Mononuclear cell (primary cell): ENCODE results near the gene CDYL2. TPM values are rescaled to one million over a fixed set of nuclear protein-coding genes. Genes with fewer than 3 reads are reported as not detected.
A peak's percentile ranks its signal among the peaks of the same experiment; 100 is the strongest.
"Not testable (repeated sequence)": the region's sequence is repeated elsewhere in the genome, so short reads cannot be mapped to it uniquely, and the experiment has no call there.

Source experiments
- H3K27me3 ChIP-seq: 2 replicates; pipeline ENCODE4 v1.6.0; 2011; ENCODE audit warnings: low read length, control low read depth; ENCODE audit not compliant: insufficient read depth
- H3K4me1 ChIP-seq: 2 replicates; pipeline ENCODE4 v1.5.1; 2011; ENCODE audit warnings: mild to moderate bottlenecking, low read length, control low read depth; ENCODE audit not compliant: insufficient read depth
- H3K4me3 ChIP-seq: 2 replicates; pipeline ENCODE4 v1.5.1; 2011; ENCODE audit warnings: mild to moderate bottlenecking, low read length, moderate library complexity
- H3K9me3 ChIP-seq: 2 replicates; pipeline ENCODE4 v1.5.1; 2011; ENCODE audit warnings: low read depth, mild to moderate bottlenecking, control low read depth, low read length
- total RNA-seq: library from RNA; depleted of rRNA; stranded (reverse); fragments of >200 nt; gene quantifications from one replicate; pipeline ENCODE4 v1.2.3, GENCODE V29; 2012

The CDYL2 gene
- total RNA-seq, 1 donor: 8.2 TPM

DNA sequence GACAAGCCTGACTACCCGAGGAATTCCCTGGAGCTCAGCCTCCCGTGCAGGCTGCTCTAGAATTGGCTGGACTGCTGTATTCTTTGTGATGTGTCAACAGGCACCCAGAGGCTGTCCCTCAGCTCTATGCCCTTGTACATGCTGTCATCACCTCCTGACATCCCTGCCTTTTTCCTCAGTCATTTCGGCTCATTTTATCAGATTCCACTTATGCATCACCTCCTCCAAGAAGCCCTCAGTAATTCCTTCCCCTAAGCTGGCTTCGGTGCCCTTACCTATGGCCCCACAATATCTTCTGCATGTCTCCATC is 137.2 kb downstream of the CDYL2 start:
- peaks cover 19% of the 10 kb centered on the region for H3K4me1 ChIP-seq
- H3K9me3 ChIP-seq: no peaks in the 10 kb centered on the region
- no peaks in the 10 kb centered on the region for H3K27me3 ChIP-seq
- H3K4me3 ChIP-seq: no peak overlapping the region

DNA sequence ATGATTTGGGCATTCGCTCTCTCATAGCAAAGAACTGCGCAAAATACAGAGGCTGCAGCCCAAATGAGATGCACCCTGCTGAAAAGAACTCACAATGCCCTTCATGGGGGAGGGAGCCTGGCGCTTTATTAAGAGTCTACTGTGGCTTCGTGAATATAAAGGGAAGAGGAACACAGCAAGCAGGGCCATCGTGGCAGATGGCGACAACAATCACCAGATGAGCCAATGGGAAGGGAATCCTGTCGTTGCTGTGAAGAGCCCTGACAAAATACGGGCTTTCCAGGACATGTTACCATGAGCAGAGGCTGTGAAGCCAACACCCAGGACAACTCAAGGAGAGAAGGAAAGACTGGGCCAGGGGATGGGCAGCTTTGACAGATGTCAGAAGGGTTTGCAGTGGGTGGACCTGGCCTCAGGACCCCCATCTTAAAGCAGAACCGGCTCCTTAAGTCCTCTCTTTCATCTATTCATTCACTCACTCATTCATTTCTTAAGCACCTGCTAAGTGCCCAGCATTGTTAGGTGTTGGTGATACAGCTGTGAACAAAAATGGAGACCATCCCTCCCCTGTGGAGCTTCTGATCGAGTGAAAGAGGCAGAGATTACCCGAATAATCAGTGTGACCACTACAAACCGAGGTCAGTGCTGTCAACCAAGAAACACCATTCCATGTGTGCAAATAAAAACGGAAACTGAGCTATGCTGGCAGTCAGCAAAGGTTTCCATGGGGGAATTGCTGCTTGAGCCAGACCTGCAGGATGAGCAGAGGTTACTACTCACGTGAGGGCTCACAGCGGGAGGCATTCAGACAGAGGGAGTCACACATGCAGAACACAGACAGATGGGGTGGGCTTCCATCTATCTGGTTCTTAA is 137.8 kb downstream of the CDYL2 start:
- no peaks in the 10 kb centered on the region for H3K27me3 ChIP-seq
- H3K9me3 ChIP-seq: no peaks in the 10 kb centered on the region
- no peak overlapping the region for H3K4me3 ChIP-seq
- peaks cover 17% of the 10 kb centered on the region for H3K4me1 ChIP-seq

GRCh38 chr16:80665356-80665755 is 139.0 kb downstream of the CDYL2 start:
- Histone ChIP-seq H3K9me3 (peaks cover 4% of the 10 kb centered on the region), H3K4me3 (no peak overlapping the region), H3K4me1 (peaks cover 4% of the 10 kb centered on the region), H3K27me3 (no peaks in the 10 kb centered on the region)

DNA sequence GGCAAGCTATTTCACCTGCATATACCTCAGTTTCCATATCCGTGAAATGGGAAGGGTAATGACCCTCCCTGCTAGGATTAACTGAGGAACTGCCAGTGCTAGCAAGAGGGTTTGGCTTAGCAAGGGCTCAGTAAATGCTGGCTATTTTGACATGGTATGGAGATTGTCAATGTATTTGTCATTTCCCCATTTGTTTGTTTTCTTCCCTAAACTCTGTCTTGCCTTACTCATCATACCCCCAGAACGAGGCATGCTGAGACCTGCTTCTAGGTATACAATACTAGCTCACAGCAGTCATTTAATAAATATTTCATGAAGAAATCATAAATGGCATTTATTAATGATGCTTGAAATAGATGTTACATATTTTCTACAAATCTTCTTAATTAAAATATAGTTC is 139.6 kb downstream of the CDYL2 start:
- H3K4me3 ChIP-seq: no peak overlapping the region
- H3K27me3 ChIP-seq: no peaks in the 10 kb centered on the region
- peaks cover 7% of the 10 kb centered on the region for H3K9me3 ChIP-seq
- peaks cover 4% of the 10 kb centered on the region for H3K4me1 ChIP-seq

- H3K4me1 ChIP-seq: peaks cover 4% of the 10 kb centered on the region
- no peaks in the 10 kb centered on the region for H3K27me3 ChIP-seq
- no peak overlapping the region for H3K4me3 ChIP-seq
- H3K9me3 ChIP-seq: peaks cover 7% of the 10 kb centered on the region
Measured at GRCh38 chr16:80664226-80664625, 140.2 kb downstream of the CDYL2 start.

DNA sequence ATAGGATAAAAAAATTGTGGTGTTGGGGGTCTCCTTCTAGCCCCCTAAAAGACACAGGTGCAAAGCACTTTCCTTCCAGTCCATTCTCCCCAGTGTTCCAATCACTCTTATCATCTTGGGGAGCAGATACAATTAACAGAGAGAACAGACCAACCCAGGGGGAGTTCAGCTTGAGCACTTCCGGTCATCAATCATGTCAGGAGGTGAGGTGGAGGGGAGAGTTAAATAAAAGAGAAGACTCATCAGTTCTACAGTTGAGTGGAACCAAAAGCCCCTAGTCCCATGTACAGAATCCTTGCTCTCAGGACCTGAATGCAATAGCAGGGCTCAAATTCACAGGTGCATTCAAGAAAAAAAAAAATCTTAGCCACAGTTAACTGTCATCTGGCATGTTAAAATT is 141.3 kb downstream of the CDYL2 start:
- no peaks in the 10 kb centered on the region for H3K27me3 ChIP-seq
- H3K4me3 ChIP-seq: no peak overlapping the region
- peaks cover 4% of the 10 kb centered on the region for H3K4me1 ChIP-seq
- peaks cover 7% of the 10 kb centered on the region for H3K9me3 ChIP-seq

DNA sequence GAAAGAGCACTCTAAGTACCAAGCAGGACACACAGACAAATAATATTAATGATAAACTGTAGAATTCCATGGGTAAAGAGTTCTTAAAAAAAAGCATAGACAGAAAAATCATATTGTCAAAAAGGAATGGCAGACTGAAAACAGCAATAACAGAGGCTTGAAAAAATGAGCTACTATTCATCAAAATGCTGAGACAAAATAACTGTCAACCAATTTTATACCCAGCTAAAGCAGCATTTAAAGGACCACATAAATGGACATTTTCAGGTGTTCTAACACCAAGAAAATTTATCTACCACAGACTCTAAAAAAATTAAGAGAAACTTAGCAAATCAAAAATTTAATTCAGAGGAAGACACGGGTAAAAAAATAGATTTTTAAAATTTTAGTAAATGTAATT is 144.5 kb downstream of the CDYL2 start:
- Histone ChIP-seq H3K9me3 (peaks cover 7% of the 10 kb centered on the region), H3K27me3 (no peaks in the 10 kb centered on the region), H3K4me3 (no peak overlapping the region), H3K4me1 (peaks cover 11% of the 10 kb centered on the region)

GRCh38 chr16:80656711-80657150 is 147.7 kb downstream of the CDYL2 start:
- Histone ChIP-seq H3K4me1 (peaks cover 7% of the 10 kb centered on the region), H3K27me3 (no peaks in the 10 kb centered on the region), H3K4me3 (peak overlapping the region; percentile 17)

GRCh38 chr16:80656161-80656560 is 148.2 kb downstream of the CDYL2 start:
- peaks cover 7% of the 10 kb centered on the region for H3K9me3 ChIP-seq
- H3K4me3 ChIP-seq: no peak overlapping the region
- peaks cover 7% of the 10 kb centered on the region for H3K4me1 ChIP-seq
- H3K27me3 ChIP-seq: no peaks in the 10 kb centered on the region

More at GRCh38 chr16:80656711-80657150, 147.7 kb downstream of the CDYL2 start:
- peaks cover 7% of the 10 kb centered on the region for H3K9me3 ChIP-seq

DNA sequence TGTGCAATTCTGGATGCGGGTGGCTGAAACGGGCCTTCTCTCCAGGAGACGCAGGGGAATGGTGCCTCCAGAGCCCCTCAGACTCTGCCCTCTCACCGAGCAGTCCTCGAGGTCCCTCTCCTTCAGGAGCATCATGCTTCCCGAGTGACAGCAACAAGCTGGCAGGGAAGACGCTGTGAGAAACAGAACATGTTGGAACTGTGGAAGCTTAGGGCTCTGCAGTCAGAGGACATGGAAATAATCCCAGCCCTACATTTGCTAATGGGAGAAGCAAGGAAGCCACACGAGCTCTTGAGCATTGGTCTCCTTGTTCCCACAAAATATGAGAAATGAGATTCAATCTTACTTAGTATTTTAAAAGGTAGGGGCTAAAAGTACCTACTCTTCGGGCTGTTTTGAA is 148.6 kb downstream of the CDYL2 start:
- H3K27me3 ChIP-seq: no peaks in the 10 kb centered on the region
- H3K4me1 ChIP-seq: peaks cover 9% of the 10 kb centered on the region
- peaks cover 7% of the 10 kb centered on the region for H3K9me3 ChIP-seq
- H3K4me3 ChIP-seq: no peak overlapping the region

DNA sequence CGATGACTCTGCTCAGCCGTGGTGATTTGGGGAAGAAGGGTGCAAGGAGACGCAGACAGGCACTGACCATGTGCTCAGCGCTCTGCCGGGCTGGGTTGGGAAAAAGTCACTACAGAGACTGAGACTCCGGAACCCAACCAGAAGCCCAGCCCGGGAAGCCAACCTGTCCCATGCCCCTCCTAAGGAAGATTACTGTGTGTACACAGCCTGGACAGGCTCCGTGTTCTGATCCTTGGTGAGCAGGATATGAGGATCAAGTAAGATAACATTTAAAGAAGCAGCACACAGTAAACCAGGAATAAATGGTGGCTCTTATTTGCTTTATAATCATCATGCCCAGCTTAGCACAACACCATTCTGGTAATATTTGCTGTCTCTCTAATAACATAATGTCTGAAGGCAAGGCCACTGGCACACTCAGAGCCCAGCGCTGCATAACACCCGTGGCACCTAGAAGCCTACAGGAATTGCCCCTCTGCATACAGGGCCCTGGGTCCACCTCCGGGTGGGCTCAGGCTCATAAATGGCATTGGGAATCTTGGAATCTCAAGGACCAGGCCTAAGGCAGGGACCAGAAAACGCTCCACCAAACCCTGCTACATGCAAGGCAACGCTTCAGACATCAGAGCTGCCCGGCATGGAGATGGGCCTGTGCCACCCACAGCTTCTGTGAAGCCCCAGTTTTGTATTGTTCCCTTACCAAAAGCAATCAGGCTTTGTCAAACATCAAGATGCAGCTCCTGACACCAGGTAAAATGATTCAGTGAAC is 150.1 kb downstream of the CDYL2 start:
- Histone ChIP-seq H3K27me3 (no peaks in the 10 kb centered on the region), H3K9me3 (no peaks in the 10 kb centered on the region), H3K4me1 (peaks cover 22% of the 10 kb centered on the region), H3K4me3 (no peak overlapping the region)

GRCh38 chr16:80652441-80652840 is 152.0 kb downstream of the CDYL2 start:
- no peaks in the 10 kb centered on the region for H3K9me3 ChIP-seq
- H3K4me1 ChIP-seq: peaks cover 22% of the 10 kb centered on the region
- no peaks in the 10 kb centered on the region for H3K27me3 ChIP-seq
- no peak overlapping the region for H3K4me3 ChIP-seq

- H3K4me1 ChIP-seq: peaks cover 15% of the 10 kb centered on the region
- not testable (repeated sequence) for H3K27me3 ChIP-seq, H3K4me3 ChIP-seq, H3K9me3 ChIP-seq
Measured at GRCh38 chr16:80650281-80650680, 154.1 kb downstream of the CDYL2 start.

DNA sequence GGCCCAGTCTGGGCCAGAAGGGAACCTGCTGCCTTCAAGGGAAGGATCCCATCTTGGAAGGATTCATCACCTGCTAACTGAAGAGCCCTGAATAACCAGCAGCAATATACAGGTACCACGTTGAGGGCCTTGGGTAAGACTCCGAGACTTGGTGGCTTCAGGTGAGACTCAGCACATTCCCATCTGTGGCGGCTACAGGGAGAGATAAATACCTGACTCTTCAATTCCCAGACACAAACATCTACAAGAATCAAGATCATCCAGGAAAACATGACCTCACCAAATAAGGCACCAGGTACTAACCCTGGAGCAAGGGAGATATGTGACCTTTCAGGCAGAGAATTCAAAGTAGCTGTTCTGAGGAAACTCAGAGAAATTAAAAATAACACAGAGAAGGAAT is 164.1 kb downstream of the CDYL2 start:
- H3K4me3 ChIP-seq: no peak overlapping the region
- no peaks in the 10 kb centered on the region for H3K4me1 ChIP-seq
- H3K9me3 ChIP-seq: no peaks in the 10 kb centered on the region
- no peaks in the 10 kb centered on the region for H3K27me3 ChIP-seq

DNA sequence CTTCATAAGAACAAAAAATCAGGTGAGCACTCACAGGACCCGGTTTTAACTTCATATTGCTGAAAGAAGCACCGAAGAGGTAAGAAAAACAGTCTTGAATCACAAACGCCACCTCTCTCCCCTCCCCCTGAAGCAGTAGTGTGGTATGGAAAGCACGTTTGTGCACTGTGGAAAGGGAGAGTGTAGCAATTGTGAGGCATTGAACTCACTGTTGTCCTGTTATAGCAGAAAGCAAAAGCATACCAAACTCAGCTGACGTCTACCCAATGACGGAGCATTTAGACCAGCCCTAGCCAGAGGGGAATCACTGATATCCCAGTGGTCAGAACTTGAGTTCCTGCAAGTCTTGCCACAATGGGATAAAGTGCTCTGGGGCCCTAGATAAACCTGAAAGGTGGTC is 164.8 kb downstream of the CDYL2 start:
- no peak overlapping the region for H3K4me3 ChIP-seq
- no peaks in the 10 kb centered on the region for H3K4me1 ChIP-seq
- no peaks in the 10 kb centered on the region for H3K9me3 ChIP-seq
- H3K27me3 ChIP-seq: no peaks in the 10 kb centered on the region
